Measurements from ENCODE around the gene PANK1.

GRCh38 chr10:89670926-89671325 is 25.9 kb upstream of the PANK1 start:
- TF ChIP-seq MAX (IDR thresholded peaks at IDR 0.05; ENCODE audit: insufficient read depth, insufficient read length) (no peak), CTCF (IDR thresholded peaks at IDR 0.05; ENCODE audit: extremely low read depth in 1 of 2, insufficient read depth in 1 of 2, low read depth in 1 of 2, low read length in 2 of 2) (no peak), POLR2A (IDR thresholded peaks at IDR 0.05; ENCODE audit: low read depth, low read length) (no peak), EZH2 (IDR thresholded peaks at IDR 0.05; ENCODE audit: borderline replicate concordance, low read depth, low read length, severe bottlenecking) (no peak), POLR2AphosphoS5 (IDR thresholded peaks at IDR 0.05; ENCODE audit: insufficient read depth, low read depth, low read length) (no peak), JUN (IDR thresholded peaks at IDR 0.05; ENCODE audit: borderline replicate concordance, insufficient read depth, insufficient read length, low read depth) (no peak)

All from endothelial cell of umbilical vein (primary cell).